Stomach (tissue), 4 donors: ENCODE measurements around the gene LAMTOR4.

ENCODE experiments used
- EP300 ChIP-seq: sonication (generic); formaldehyde crosslinking; IDR thresholded peaks from one replicate; pipeline ENCODE4 v1.6.1; 2017; ENCODE audit warnings: antibody characterized with exemption
- POLR2AphosphoS5 ChIP-seq, 3 donors: sonication (generic); formaldehyde crosslinking; IDR thresholded peaks; one replicate each; pipeline ENCODE4 v1.6.1; 2016; ENCODE audit warnings: antibody characterized with exemption in 3 of 3

- TF ChIP-seq EP300, result no peak
- no peak for TF ChIP-seq POLR2AphosphoS5 (IDR thresholded peaks at IDR 0.05)
Measured at GRCh38 chr7:100120733-100121036, 28.0 kb upstream of the LAMTOR4 start.
